HepG2 (cell line): ENCODE results near the gene RSRC2. TPM values are rescaled to one million over a fixed set of nuclear protein-coding genes. Genes with fewer than 3 reads are reported as not detected.

Source experiments
- ARNTL ChIP-seq: sonication (generic); formaldehyde crosslinking; IDR thresholded peaks from 2 replicates; pipeline ENCODE4 v1.4.0; 2020; ENCODE audit warnings: mild to moderate bottlenecking, missing genetic modification reagents
- HMG20B ChIP-seq: conservative IDR thresholded peaks from 2 replicates; pipeline ENCODE4 v1.6.1; 2016; ENCODE audit warnings: missing genetic modification reagents, missing compliant biosample characterization
- KDM4B ChIP-seq: sonication (generic); formaldehyde crosslinking; IDR thresholded peaks from 2 replicates; pipeline ENCODE4 v1.4.0; 2020; ENCODE audit warnings: missing genetic modification reagents
- NFIC ChIP-seq: IDR thresholded peaks from 2 replicates; pipeline ENCODE4 v1.6.1; 2012; ENCODE audit warnings: mild to moderate bottlenecking, low read length, inconsistent platforms
- SOX13 ChIP-seq, 3 experiments: fragments of 450-650 bp in 1 of 3; sonication (generic) in 1 of 3; formaldehyde crosslinking in 1 of 3; IDR thresholded peaks in 2 of 3; conservative IDR thresholded peaks in 1 of 3; 2 replicates each; pipeline versions ENCODE4 v1.5.0 to v1.6.1; 2016 to 2020; ENCODE audit warnings: antibody characterized with exemption in 1 of 3, mild to moderate bottlenecking in 1 of 3, missing compliant biosample characterization in 1 of 3, missing genetic modification reagents in 1 of 3, moderate library complexity in 1 of 3
- SRF ChIP-seq: IDR thresholded peaks from 2 replicates; pipeline ENCODE4 v1.6.1; 2011; ENCODE audit warnings: mild to moderate bottlenecking, low read depth, low read length, moderate library complexity
- TARDBP ChIP-seq: sonication (generic); formaldehyde crosslinking; IDR thresholded peaks from 2 replicates; pipeline ENCODE4 v1.8.0; 2022; ENCODE audit warnings: mild to moderate bottlenecking, missing genetic modification reagents
- ZNF567 ChIP-seq: sonication (generic); formaldehyde crosslinking; IDR thresholded peaks from 2 replicates; pipeline ENCODE4 v1.8.1; 2023; ENCODE audit warnings: mild to moderate bottlenecking, missing genetic modification reagents, borderline replicate concordance
- ZNF607 ChIP-seq: sonication (generic); formaldehyde crosslinking; IDR thresholded peaks from 2 replicates; pipeline ENCODE4 v1.5.1; 2020; ENCODE audit warnings: missing genetic modification reagents, mild to moderate bottlenecking, borderline replicate concordance
- ZNF616 ChIP-seq: sonication (generic); formaldehyde crosslinking; IDR thresholded peaks from 2 replicates; pipeline ENCODE4 v1.5.0; 2020; ENCODE audit warnings: low read depth, mild to moderate bottlenecking, missing genetic modification reagents
- ZNF749 ChIP-seq: sonication (generic); formaldehyde crosslinking; IDR thresholded peaks from 2 replicates; pipeline ENCODE4 v1.8.0; 2022; ENCODE audit warnings: mild to moderate bottlenecking, missing genetic modification reagents, moderate library complexity, borderline replicate concordance
- ZNF761 ChIP-seq: sonication (generic); formaldehyde crosslinking; conservative IDR thresholded peaks from 2 replicates; pipeline ENCODE4 v1.4.0; 2020; ENCODE audit warnings: mild to moderate bottlenecking, missing genetic modification reagents
- ZNF773 ChIP-seq: sonication (generic); formaldehyde crosslinking; IDR thresholded peaks from 2 replicates; pipeline ENCODE4 v1.4.0; 2020; ENCODE audit warnings: missing genetic modification reagents, borderline replicate concordance
- polyA plus RNA-seq, 8 experiments: library from polyadenylated mRNA; depleted of rRNA in 3 of 8; stranded (reverse) in 7 of 8; unstranded in 1 of 8; fragments of >200 nt; fragmentation: Illumina TruSeq in 4 of 8; extraction: Trizol in 4 of 8; gene quantifications; 2 replicates each; pipeline versions ENCODE4 v1.2.1 to v1.2.3, GENCODE V29; 2011 to 2016; ENCODE audit warnings: low read depth in 4 of 8, missing spikeins in 1 of 8, mixed read lengths in 1 of 8; ENCODE audit not compliant: insufficient read depth in 1 of 8
- total RNA-seq, 5 experiments: library from RNA; depleted of rRNA; stranded (reverse); fragments of >200 nt; fragmentation: Illumina TruSeq; extraction: Trizol; gene quantifications; 2 replicates each; pipeline ENCODE4 v1.2.3, GENCODE V29; 2016; ENCODE audit warnings: low read depth in 1 of 5
- TF ChIP-seq, protein P1 (sequence below): IDR thresholded peaks from 2 replicates; pipeline ENCODE4 v1.6.1; 2016; ENCODE audit warnings: mild to moderate bottlenecking, missing biosample characterization, missing genetic modification reagents
- TF ChIP-seq, protein P2 (sequence below): sonication (generic); formaldehyde crosslinking; IDR thresholded peaks from 2 replicates; pipeline ENCODE4 v1.4.0; 2020; ENCODE audit warnings: missing genetic modification reagents, borderline replicate concordance
- TF ChIP-seq, protein P3 (sequence below): sonication (generic); formaldehyde crosslinking; IDR thresholded peaks from 2 replicates; pipeline ENCODE4 v1.5.1; 2020; ENCODE audit warnings: missing genetic modification reagents, mild to moderate bottlenecking, borderline replicate concordance
- TF ChIP-seq, protein P4 (sequence below): IDR thresholded peaks from 2 replicates; pipeline ENCODE4 v1.6.1; 2016; ENCODE audit warnings: missing compliant biosample characterization, missing genetic modification reagents, borderline replicate concordance
- TF ChIP-seq, protein P5 (sequence below): sonication (generic); formaldehyde crosslinking; IDR thresholded peaks from 2 replicates; pipeline ENCODE4 v1.5.0; 2020; ENCODE audit warnings: missing genetic modification reagents

RSRC2 gene
- total and polyA plus RNA-seq, 2 of the 13 experiments (the other 11 are each of a cell fraction or from before 2014, with no cell fraction given): 31.4 to 77.8 TPM

DNA sequence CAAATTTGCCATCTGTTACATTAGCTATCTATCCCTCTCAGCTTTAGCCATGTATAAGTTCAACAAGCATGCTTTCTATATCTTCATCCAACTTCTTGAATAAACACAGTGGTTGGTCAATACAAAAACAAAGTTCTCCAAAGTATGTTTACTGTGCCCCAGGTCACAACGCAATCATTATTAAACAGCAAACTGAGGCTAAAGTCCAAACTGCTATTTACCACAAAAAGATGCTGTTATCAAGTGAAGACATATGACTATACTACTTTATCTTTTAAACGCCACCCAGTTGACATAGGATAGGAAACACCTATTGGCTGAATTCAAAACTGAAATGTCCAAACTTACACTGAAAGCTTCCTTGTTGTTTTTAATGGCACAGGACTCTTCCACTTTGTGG is 37.7 kb downstream of the RSRC2 start (continued):
- peak; percentile 54; the same call in 1 of the 2 replicates for TF ChIP-seq SOX13 (IDR thresholded peaks at IDR 0.05)
- peak in 1 of 2 experiments; percentile 93; a peak in 2 of 4 replicates for TF ChIP-seq SOX13 (CRISPR knock-in tag; conservative IDR thresholded peaks at IDR 0.05 in 1 of 2, IDR thresholded peaks at IDR 0.05 in 1 of 2)
- TF ChIP-seq, protein P1, sequence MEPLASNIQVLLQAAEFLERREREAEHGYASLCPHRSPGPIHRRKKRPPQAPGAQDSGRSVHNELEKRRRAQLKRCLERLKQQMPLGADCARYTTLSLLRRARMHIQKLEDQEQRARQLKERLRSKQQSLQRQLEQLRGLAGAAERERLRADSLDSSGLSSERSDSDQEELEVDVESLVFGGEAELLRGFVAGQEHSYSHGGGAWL (CRISPR knock-in tag): no peak
- TF ChIP-seq SRF: no peak
- peak; percentile 87; the same call in 1 of the 2 replicates for TF ChIP-seq TARDBP (CRISPR knock-in tag)
- TF ChIP-seq HMG20B (CRISPR knock-in tag): no peak; the same call in 1 of the 2 replicates
- TF ChIP-seq, protein P2, sequence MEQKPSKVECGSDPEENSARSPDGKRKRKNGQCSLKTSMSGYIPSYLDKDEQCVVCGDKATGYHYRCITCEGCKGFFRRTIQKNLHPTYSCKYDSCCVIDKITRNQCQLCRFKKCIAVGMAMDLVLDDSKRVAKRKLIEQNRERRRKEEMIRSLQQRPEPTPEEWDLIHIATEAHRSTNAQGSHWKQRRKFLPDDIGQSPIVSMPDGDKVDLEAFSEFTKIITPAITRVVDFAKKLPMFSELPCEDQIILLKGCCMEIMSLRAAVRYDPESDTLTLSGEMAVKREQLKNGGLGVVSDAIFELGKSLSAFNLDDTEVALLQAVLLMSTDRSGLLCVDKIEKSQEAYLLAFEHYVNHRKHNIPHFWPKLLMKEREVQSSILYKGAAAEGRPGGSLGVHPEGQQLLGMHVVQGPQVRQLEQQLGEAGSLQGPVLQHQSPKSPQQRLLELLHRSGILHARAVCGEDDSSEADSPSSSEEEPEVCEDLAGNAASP (CRISPR knock-in tag): peak; percentile 80
- TF ChIP-seq, protein P3, sequence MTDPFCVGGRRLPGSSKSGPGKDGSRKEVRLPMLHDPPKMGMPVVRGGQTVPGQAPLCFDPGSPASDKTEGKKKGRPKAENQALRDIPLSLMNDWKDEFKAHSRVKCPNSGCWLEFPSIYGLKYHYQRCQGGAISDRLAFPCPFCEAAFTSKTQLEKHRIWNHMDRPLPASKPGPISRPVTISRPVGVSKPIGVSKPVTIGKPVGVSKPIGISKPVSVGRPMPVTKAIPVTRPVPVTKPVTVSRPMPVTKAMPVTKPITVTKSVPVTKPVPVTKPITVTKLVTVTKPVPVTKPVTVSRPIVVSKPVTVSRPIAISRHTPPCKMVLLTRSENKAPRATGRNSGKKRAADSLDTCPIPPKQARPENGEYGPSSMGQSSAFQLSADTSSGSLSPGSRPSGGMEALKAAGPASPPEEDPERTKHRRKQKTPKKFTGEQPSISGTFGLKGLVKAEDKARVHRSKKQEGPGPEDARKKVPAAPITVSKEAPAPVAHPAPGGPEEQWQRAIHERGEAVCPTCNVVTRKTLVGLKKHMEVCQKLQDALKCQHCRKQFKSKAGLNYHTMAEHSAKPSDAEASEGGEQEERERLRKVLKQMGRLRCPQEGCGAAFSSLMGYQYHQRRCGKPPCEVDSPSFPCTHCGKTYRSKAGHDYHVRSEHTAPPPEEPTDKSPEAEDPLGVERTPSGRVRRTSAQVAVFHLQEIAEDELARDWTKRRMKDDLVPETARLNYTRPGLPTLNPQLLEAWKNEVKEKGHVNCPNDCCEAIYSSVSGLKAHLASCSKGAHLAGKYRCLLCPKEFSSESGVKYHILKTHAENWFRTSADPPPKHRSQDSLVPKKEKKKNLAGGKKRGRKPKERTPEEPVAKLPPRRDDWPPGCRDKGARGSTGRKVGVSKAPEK: no peak
- TF ChIP-seq, protein P4, sequence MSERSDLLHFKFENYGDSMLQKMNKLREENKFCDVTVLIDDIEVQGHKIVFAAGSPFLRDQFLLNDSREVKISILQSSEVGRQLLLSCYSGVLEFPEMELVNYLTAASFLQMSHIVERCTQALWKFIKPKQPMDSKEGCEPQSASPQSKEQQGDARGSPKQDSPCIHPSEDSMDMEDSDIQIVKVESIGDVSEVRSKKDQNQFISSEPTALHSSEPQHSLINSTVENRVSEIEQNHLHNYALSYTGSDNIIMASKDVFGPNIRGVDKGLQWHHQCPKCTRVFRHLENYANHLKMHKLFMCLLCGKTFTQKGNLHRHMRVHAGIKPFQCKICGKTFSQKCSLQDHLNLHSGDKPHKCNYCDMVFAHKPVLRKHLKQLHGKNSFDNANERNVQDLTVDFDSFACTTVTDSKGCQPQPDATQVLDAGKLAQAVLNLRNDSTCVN: no peak
- TF ChIP-seq NFIC: peak; percentile 83
- TF ChIP-seq ZNF749 (CRISPR knock-in tag): peak; percentile 58; the same call in 1 of the 2 replicates
- no peak for TF ChIP-seq ZNF616
- TF ChIP-seq ARNTL (CRISPR knock-in tag): no peak
- 0 out of 2 replicates have a peak, but pooled peaks have one; percentile 50 for TF ChIP-seq KDM4B
- no peak; the same call in 1 of the 2 replicates for TF ChIP-seq ZNF607 (CRISPR knock-in tag)
- TF ChIP-seq, protein P5, sequence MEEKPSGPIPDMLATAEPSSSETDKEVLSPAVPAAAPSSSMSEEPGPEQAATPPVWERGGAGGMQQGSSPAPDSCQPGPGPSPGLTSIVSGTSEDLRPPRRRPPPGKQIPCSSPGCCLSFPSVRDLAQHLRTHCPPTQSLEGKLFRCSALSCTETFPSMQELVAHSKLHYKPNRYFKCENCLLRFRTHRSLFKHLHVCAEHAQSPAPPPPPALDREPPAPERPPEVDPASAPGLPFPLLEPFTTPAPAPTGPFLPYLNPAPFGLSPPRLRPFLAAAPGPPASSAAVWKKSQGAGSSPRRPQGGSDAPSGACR (CRISPR knock-in tag): no peak; the same call in 1 of the 2 replicates
- no peak for TF ChIP-seq ZNF761 (CRISPR knock-in tag)
- TF ChIP-seq ZNF567 (CRISPR knock-in tag): no peak
- no peak for TF ChIP-seq ZNF773
